Activated CD8-positive, alpha-beta memory T cell treated with anti-CD3 and anti-CD28 coated beads for 48 hours (primary cell): ENCODE results near the gene TXNDC11.
"Not testable (repeated sequence)": the region's sequence is repeated elsewhere in the genome, so short reads cannot be mapped to it uniquely, and the experiment has no call there.

Experiments
- DNase-seq, 3 experiments: peaks; one replicate each; pipeline ENCODE4 v3.0.0-alpha.2; 2020; ENCODE audit warnings: low read depth in 2 of 3, low spot score in 2 of 3

The TXNDC11 gene, protein sequence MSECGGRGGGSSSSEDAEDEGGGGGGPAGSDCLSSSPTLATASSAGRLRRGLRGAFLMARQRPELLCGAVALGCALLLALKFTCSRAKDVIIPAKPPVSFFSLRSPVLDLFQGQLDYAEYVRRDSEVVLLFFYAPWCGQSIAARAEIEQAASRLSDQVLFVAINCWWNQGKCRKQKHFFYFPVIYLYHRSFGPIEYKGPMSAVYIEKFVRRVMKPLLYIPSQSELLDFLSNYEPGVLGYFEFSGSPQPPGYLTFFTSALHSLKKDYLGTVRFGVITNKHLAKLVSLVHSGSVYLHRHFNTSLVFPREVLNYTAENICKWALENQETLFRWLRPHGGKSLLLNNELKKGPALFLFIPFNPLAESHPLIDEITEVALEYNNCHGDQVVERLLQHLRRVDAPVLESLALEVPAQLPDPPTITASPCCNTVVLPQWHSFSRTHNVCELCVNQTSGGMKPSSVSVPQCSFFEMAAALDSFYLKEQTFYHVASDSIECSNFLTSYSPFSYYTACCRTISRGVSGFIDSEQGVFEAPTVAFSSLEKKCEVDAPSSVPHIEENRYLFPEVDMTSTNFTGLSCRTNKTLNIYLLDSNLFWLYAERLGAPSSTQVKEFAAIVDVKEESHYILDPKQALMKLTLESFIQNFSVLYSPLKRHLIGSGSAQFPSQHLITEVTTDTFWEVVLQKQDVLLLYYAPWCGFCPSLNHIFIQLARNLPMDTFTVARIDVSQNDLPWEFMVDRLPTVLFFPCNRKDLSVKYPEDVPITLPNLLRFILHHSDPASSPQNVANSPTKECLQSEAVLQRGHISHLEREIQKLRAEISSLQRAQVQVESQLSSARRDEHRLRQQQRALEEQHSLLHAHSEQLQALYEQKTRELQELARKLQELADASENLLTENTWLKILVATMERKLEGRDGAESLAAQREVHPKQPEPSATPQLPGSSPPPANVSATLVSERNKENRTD

DNA sequence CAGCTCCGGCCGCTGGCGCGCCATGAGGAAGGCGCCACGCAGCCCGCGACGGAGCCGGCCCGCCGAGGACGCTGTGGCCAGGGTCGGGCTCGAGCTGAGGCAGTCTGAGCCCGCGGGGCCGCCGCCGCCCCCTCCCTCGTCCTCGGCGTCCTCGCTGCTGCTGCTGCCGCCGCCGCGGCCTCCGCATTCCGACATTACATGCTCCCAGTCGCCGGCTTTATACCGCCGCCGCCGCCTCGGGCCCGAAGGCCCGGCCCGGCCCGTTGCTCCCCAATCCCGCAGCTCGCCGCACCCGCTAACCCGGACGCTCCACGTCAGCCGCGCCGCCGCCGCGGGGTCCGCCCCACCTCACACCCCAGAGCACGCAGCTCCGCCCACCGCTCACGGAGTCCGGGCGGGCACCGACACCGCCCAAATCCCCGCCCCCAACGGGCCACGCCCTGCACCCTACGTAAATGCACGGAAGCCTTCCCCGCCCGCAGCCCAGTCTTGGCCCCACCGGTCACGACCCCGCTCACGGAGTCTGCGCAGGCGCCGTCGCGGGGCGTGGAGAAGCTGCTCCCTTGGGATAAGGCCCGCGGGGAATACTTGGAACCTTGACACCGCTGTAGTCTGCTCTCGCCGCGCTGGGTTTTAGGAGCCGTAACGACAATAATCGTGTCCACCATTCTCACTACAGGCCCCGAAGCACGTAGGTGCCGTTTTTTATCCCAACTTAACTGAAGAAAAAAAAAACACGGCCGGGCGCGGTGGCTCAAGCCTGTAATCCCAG lies at the start of gene TXNDC11:
Gene TXNDC11 (minus strand): TSS at position 322 of the 772 bp plus-strand sequence. CDS start 127 bp downstream, at position 195.
- peak; percentile 99 for DNase-seq

DNA sequence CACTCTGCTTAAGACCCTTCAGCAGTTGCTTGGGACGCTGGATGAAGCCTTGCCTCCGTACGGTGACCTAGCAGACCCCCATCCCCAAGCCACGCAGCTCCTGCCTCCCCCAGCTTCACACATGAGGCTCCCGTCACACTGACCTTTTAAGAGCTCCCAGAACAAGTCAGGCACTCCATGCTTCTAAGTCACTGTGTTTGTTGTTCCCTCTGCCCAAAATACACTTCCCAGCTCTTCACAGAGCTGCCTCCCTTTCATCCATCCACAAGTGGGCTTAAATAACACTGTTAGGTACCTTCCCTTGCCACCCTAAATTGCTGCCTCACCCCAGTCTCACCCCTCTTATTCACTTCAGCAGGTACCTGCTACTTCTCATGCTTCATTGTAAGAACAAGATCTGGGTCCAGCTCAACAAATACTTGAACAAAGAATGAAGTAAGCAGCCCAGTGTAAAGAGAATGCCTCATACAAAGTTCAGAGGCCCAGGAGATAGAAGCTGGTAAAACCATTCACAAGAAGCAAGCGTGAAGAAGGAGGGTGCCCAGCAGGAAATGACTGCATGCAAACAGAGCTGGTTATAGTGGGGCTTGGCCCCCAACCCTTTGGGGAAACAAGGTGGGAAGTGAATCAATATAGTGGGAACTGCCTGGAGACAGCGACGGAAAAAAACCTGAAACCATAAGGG lies 48.6 kb upstream of the TXNDC11 start:
- DNase-seq, result no peak

DNA sequence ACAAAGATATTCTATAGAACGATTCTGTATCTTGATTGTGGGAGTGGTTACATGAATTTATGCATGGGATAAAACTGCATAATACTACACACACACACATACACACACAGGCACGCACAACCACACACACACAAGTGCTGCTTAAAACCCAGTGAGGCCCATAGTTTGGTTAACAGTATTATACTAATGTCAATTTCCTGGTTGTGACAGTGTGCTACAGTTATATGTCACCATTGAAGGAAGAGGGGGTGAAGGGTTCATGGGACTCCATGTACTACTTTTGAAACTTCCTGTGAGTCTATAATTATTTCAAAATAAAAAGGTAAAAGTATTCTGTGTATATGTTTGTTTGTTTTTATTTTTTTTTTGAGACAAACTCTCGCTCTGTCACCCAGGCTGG lies 46.3 kb upstream of the TXNDC11 start:
- no peak for DNase-seq

DNA sequence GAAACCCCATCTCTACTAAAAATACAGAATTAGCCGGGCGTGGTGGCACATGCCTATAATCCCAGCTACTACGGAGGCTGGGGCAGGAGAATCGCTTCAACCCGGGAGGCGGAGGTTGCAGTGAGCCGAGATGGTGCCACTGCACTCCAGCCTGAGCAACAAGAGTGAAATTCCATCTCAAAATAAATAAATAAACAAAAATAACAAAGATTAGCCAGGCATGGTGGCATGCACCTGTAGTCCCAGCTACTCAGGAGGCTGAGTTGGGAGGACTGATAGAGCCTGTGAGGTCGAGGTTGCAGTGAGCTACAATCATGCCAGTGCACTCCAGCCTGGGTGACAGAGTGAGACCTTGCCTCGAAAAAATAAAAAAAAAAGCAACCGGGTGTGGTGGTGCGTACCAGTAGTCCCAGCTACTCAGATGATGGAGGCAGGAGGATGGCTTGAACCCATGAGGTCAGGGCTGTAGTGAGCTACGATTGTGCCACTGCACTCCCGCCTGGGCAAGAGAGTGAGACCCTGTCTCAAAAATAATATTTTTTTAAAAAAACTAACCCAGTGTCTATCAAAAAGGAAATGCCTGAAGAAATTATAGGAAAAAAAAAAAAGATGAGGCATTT lies 42.4 kb upstream of the TXNDC11 start:
- DNase-seq, result not testable (repeated sequence)

DNA sequence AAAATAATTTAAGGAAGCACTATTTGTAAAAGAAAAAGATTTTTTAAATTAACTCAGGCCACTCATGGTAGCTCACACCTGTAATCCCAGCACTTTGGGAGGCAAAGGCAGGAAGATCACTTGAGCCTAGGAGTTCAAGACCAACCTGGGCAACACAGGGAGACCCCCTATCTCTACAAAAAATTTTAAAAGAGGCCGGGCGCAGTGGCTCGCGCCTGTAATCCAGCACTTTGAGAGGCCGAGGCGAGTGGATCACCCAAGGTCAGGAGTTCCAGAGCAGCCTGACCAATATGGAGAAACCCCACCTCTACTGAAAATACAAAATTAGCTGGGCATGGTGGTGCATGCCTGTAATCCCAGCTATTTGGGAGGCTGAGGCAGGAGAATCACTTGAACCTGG lies 41.7 kb upstream of the TXNDC11 start:
- not testable (repeated sequence) for DNase-seq

DNA sequence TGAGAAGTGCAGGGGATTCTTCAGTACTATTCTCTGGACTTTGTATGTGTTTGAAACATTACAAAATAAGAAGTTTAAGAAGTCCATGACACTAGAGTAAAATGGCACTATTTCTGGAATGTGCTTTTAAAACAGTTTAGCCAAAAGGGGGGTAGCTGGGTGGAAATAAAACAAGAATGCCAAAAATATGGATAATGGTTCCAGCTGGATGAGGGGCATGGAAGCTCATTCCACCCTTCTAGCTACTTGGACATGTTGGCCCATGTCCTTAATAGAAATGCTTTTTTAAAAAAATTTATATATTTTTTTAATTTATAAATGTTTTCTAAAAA lies 41.3 kb upstream of the TXNDC11 start:
- DNase-seq, result no peak

DNA sequence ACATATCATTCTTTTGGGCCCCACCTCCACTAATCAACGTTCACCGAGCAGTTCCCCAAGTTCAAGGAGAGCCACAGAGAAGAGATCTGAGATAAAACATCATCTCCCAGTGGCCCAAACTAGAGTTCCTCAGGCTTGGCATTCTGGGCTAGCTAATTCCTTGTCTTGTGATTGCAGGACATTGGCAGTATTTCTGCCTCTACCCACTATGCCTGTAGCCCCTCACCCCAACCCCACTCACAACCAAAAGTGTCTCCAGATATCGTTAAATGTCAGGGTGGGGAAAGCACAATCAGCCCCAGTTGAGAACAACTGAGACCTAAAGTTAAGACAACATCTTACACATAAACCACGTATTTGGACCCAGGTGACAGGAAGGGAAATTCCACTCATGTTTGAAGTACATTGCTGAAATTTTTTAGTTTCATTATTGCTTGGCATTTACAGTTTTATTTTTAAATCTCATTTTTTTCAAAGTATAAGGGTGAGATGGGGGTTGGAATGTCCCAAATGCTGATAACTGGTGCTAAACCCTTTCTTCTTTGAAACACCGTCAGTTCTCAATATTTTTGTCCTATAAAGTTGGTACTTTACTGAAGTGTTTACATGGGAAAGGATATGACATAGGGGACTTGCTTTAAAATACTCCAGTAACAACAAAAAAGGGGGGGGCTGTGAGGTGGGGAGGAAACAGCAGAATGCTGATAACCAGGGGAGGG lies 40.8 kb upstream of the TXNDC11 start:
- DNase-seq, result peak in 1 of 3 experiments; percentile 24

DNA sequence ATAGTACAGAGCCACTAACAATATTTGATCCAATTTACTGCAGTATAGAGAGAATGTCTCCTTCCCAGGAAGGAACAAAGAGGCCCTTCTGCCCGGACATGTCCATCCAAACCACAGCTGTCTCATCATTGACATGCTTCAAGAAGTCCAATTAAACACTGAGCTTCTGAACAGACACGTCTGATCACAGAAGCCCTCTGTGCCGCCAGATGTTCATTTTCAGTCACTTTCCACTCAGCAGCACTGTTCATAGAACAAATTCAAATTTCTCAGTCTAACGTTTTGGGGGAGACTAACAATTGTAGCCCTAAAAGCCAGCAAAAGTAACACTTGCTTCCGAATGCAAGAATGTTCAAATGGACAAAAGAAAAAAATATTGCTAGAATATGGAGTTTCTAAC lies 39.1 kb upstream of the TXNDC11 start:
- no peak for DNase-seq

DNA sequence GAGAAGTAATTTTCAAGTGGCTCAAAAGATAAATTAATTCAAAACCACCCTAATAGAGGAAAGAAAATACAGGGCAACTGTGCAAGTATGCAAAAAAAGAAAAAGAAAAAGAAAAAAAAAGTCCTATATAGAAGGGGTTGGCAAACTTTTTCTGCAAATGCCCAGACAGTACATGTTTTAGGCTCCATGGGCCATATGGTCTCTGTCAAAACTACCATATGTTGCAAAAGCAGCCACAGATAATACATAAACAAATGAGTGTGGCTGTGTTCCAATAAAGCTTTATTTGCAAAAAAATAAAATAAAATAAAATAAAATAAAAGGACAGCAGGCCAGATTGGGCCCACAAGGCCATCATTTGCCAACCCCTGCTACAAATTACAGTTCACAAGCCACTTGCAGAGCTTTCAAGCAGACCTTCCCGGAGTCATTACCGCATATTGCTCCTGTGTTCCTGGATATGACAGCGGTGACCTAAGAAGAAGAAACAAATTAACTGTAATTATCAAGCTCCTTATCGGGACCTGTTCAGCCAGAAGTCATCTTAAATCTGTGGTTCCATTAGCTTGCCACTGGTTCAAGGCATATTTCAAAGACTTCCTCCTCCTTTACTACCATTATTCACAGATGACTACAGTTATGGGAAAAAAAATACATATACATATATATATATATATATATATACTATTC lies 38.5 kb upstream of the TXNDC11 start:
- no peak for DNase-seq

DNA sequence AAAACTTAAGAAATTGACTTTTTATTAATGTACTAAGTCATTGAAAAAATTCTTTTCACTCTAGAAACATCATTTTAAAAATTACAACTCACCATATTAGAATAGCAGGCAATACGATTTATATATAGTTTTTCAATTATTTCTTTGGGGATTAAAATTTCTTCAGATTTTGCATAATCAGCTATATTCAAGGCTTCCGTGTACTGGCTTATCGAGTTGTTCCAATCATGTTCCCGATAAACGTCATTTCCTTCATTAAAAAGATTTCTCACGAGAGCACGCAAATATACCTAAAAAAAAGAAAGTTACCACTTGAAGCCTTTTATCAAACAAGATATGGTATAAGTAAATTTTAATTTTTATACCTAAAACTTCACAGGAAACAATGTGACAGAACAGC lies 36.4 kb upstream of the TXNDC11 start:
- no peak for DNase-seq

DNA sequence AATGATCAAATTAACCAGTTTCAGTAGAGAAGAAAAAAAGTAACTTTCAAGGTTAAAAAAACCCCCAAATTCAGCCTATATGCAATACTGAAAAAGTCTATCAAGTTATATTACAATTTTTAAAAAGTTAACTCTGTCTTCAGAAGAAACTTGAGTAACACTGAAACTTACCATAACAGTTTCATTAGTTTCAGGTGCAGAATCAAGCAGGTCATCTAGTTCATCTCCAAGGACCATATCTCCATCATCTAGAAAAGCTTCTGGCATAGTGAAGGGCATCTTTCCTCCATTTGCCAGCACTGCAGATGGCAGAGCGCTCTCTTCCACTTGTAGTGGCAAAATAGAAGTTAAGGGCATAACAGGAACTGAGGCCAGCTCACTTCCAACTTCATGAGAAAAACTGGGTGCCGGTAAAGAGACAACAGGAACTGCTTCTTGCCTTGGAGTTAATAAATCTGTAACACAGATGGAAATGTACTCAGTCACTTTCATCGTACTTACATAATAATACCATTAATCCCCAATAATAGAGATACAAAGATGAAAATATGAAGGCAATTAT lies 31.5 kb upstream of the TXNDC11 start:
- DNase-seq, result no peak

DNA sequence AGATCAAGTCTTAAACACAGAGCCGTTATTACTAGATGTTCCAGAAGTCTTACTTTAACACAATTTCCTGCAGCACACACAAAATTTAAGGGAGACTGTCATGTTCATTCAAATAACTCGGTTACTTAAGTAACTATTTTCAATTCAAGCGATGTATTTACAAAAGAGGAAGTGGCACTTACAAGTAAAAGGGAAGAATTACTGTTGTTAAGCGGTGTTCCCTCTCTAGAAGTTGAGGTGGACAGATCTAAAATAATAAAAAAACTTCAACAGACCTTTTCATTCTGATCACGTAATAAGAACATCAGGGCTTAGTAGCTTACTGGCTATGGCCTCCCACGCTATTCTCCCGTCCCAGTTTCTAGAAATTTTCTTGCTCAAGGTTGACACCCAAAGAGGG lies 26.2 kb upstream of the TXNDC11 start:
- no peak for DNase-seq

DNA sequence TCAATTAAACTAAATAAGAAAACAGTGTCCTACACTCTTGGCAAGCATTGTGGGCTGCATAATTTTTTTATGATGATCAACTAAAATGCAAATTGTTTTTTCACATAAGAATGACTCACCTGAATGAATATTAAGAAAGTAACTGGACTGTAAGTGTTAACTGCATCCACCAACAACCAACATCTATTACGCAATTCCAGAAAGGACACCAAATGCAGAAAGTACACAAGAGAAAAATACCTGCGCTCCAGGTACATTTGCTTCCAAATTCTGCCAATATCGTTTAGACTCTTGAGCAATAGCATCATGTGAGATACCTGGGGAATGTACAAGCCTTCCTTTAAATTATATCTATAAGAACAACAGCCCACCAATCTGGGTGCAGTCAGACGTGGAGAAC lies 19.8 kb upstream of the TXNDC11 start:
- DNase-seq, result no peak

DNA sequence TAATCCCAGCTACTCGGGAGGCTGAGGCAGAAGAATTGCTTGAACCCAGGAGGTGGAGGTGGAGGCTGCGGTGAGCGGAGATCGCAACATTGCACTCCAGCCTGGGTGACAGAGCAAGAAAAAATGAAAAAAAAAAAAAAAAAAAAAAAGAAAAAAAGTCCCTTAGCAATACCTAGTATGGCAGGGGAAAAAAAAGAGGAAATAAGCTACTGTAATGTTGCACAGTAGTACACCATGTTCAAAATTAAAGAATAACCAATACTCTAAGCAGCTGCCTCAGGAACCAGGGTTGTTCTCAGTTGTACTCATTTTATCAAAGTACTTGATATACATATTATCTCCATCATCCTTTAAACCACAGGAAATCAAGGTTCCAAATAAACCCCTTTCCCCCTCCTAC lies 17.3 kb upstream of the TXNDC11 start:
- DNase-seq, result no peak

DNA sequence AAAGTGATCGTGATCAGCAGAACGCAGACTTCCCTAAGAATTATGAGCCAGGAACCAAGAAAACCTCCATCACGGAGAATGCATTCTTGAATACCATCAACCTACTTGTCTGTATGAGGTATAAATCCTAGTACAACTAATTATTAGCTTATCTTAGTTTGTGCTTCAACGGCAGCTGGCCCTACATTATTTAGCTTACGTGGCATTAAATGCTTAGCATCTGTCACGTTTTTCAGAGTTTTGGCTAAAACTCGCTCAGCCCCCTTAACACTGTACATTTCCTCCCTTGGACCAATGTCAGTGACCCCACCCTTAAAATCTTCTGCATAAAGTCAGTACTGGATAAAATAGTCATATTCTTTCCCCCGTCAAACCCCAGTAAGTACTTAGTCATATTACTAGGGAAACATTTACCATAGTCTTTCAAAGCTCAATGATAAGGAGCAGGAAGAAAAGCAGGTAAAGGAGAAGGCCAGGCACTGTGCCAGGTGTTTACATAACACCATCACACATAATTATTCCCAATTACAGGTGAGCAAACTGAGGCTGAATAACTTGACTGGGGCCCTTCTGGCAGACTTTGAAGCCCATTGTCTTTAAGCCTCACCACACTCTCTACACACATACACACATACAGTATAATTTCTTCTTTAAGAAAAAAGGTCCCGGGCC lies 16.6 kb upstream of the TXNDC11 start:
- no peak for DNase-seq

DNA sequence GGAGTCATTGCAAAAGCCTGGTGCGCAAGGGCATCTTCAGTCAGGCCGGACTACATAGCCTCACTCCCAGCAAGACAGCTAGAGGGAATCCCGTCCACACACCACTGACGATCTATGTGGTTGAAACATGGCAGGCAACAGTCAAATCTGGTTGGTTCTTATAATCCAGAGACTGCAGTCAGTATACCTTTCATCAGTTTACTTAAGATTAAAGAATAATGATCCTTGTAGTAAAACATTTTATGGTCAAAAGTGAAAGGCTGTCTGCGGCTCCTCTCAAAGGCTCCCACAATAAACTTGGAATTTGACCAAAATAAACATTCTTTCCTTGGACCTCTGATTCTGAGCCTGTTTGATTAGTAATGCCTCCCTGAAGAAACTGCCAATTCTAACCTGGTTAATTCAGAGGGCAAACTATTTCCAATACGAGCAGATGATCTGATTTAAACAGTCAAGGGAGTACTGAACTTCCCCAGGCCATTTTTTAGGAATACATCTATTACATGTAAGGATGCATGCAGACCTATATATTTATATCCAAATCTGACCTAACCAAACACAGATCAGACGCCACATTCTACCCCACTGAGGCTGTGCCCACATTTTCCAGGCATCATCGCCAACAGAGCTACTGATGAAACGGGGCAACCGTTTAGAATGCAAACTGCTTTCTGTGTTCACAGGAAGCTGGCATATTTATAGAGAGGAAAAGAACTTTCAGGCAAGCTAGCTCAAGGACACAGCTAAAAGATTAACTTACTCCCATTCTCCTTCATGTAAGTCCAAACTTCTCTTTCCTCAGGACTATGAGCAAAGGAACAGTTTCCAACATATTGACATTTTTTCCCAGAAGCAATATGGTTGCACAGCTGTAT lies 15.3 kb upstream of the TXNDC11 start:
- DNase-seq, result no peak

DNA sequence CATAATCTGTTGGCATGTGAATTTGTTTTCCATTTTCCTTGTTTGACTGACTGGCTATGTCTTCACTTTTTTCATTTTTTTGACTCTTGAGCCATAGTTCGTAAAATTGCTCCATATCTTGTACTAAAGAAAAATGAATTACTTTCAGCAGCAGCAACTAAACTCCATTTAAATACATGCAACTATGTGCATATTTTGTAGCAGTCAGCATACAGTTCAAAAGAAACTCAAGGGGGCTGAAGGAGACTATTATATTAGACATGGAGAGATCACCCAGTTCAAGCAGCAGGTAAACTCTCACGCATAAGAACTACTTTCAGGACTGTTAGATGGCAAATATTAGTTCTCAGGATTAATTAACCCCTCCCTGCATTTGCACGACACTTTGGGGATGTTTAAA lies 13.6 kb upstream of the TXNDC11 start:
- no peak for DNase-seq
